Measurements from ENCODE around the gene KLK5. TPM values are rescaled to one million over a fixed set of nuclear protein-coding genes. Genes with fewer than 3 reads are reported as not detected.

Gene KLK5
- total RNA-seq, 1 donor from 2014 or later = not detected

DNA sequence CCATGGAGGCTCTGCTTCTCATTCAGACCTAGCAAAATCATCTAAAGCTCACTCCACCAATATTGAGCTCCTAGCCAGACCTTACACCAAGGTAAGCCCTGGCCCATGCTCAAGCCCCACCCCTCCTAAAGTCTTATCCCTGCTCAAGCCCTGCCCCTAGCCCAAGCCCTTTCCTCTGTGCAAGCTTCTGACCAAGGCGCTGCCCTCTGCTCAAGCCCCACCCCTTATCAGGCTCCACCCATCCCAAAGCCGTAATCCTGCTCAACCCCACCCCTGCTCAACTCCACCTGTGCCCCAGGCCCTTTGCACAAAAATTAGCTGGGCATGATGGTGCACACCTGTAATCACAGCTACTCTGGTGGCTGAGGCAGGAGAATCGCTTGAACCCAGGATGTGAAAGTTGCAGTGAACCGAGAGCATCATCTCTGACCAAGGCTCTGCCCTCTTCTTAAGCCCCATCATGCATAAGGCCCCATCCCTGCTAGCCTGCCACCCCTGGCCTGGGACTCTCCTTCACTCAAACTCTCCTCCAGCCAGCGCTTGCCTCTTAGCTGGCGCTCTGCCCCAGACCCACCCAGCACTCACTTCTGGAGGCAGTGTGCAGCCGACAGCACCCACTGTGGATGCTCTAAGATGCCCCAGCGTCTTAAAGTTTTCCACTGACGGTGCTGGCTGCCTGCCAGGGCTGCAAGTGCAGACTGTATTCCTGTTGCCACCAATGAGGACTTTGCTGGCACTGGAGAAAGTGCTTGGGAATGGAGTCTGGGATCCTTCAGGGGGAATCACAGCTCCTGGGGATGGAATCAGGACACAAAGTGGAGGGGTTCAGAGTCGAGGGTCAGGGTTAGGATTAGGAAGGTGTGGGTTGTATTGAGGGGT lies 58.1 kb downstream of the KLK5 start:
- DNase-seq (ENCODE audit: low spot score) = no peak
- Mint-ChIP-seq H3K4me3 (ENCODE audit: unreplicated experiment) (no peak overlapping the region), H3K4me1 (ENCODE audit: unreplicated experiment) (no peaks in the 10 kb centered on the region), H3K9me3 (ENCODE audit: unreplicated experiment) (peaks cover 7% of the 10 kb centered on the region), H3K27ac (ENCODE audit: unreplicated experiment) (no peak overlapping the region), H3K36me3 (ENCODE audit: low read depth, unreplicated experiment) (peaks cover 5% of the 10 kb centered on the region), H3K27me3 (ENCODE audit: unreplicated experiment) (peaks cover 4% of the 10 kb centered on the region)
- TF ChIP-seq, protein P1, sequence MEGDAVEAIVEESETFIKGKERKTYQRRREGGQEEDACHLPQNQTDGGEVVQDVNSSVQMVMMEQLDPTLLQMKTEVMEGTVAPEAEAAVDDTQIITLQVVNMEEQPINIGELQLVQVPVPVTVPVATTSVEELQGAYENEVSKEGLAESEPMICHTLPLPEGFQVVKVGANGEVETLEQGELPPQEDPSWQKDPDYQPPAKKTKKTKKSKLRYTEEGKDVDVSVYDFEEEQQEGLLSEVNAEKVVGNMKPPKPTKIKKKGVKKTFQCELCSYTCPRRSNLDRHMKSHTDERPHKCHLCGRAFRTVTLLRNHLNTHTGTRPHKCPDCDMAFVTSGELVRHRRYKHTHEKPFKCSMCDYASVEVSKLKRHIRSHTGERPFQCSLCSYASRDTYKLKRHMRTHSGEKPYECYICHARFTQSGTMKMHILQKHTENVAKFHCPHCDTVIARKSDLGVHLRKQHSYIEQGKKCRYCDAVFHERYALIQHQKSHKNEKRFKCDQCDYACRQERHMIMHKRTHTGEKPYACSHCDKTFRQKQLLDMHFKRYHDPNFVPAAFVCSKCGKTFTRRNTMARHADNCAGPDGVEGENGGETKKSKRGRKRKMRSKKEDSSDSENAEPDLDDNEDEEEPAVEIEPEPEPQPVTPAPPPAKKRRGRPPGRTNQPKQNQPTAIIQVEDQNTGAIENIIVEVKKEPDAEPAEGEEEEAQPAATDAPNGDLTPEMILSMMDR (IDR thresholded peaks at IDR 0.05; ENCODE audit: unreplicated experiment) = no peak

Other genes with a start within 250 kb of the KLK5 start
- 6.5 TPM for gene SHANK1, start 233.2 kb downstream of the KLK5 start, total RNA-seq (ENCODE audit: unreplicated experiment)
- 37.3 TPM for gene CLEC11A, start 229.7 kb downstream of the KLK5 start, total RNA-seq (ENCODE audit: unreplicated experiment)
- gene GPR32, start 182.6 kb downstream of the KLK5 start, total RNA-seq (ENCODE audit: unreplicated experiment) = not detected
- not detected for gene ACP4, start 162.6 kb downstream of the KLK5 start, total RNA-seq (ENCODE audit: unreplicated experiment)
- 2.7 TPM for gene KLK1, start 129.3 kb downstream of the KLK5 start, total RNA-seq (ENCODE audit: unreplicated experiment)
- not detected for gene KLK15, start 119.5 kb downstream of the KLK5 start, total RNA-seq (ENCODE audit: unreplicated experiment)
- not detected for gene KLK3, start 98.1 kb downstream of the KLK5 start, total RNA-seq (ENCODE audit: unreplicated experiment)
- not detected for gene KLK2, start 79.6 kb downstream of the KLK5 start, total RNA-seq (ENCODE audit: unreplicated experiment)
- gene KLK4, start 41.6 kb downstream of the KLK5 start, total RNA-seq (ENCODE audit: unreplicated experiment) = not detected
- gene KLK6, start 16.6 kb upstream of the KLK5 start, total RNA-seq (ENCODE audit: unreplicated experiment) = 0.67 TPM
- not detected for gene KLK7, start 30.9 kb upstream of the KLK5 start, total RNA-seq (ENCODE audit: unreplicated experiment)
- not detected for gene KLK8, start 48.6 kb upstream of the KLK5 start, total RNA-seq (ENCODE audit: unreplicated experiment)
- gene KLK10, start 66.7 kb upstream of the KLK5 start, total RNA-seq (ENCODE audit: unreplicated experiment) = 11.1 TPM
- not detected for gene KLK11, start 73.6 kb upstream of the KLK5 start, total RNA-seq (ENCODE audit: unreplicated experiment)
- gene KLK12, start 82.0 kb upstream of the KLK5 start, total RNA-seq (ENCODE audit: unreplicated experiment) = not detected
- gene KLK13, start 112.1 kb upstream of the KLK5 start, total RNA-seq (ENCODE audit: unreplicated experiment) = 0.67 TPM
- not detected for gene KLK14, start 129.8 kb upstream of the KLK5 start, total RNA-seq (ENCODE audit: unreplicated experiment)
- 5.4 TPM for gene CTU1, start 155.4 kb upstream of the KLK5 start, total RNA-seq (ENCODE audit: unreplicated experiment)
- 0.82 TPM for gene SIGLEC9, start 171.9 kb upstream of the KLK5 start, total RNA-seq (ENCODE audit: unreplicated experiment)
- gene SIGLEC7, start 189.3 kb upstream of the KLK5 start, total RNA-seq (ENCODE audit: unreplicated experiment) = not detected